GM12892 (cell line): ENCODE data around the gene B3GNT9.

ENCODE experiments used
- POLR2A ChIP-seq: IDR thresholded peaks from 2 replicates; pipeline ENCODE4 v1.6.1; 2011; ENCODE audit warnings: low read depth, low read length, control low read depth
- POLR2AphosphoS5 ChIP-seq: IDR thresholded peaks from 2 replicates; pipeline ENCODE4 v1.6.1; 2011; ENCODE audit warnings: low read depth, low read length, control low read depth

DNA sequence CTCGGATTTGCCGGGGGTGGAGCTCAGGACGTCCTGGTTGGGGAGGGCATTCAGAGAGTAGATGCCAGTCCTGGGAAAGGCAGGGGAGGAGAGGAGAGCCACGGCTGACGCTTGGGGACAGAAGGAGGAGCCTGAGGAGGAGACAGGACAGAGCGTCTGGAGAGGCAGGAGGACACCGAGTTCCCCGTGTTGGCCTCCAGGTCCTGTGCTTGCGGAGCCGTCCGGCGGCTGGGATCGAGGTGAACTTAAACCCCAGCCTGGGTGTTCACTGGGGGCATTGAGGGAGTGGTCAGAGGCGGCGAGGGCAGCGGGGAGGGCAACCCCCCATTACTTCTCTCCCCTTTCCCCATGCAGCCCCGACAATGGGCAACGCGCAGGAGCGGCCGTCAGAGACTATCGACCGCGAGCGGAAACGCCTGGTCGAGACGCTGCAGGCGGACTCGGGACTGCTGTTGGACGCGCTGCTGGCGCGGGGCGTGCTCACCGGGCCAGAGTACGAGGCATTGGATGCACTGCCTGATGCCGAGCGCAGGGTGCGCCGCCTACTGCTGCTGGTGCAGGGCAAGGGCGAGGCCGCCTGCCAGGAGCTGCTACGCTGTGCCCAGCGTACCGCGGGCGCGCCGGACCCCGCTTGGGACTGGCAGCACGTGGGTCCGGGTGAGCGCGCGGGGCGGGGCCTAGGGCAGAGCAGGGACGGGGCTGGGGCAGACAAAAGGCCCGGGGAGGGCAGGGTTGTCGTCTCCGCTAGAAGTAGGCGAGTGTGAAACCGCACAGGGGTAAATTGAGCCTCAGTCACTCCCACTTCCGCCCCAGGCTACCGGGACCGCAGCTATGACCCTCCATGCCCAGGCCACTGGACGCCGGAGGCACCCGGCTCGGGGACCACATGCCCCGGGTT is 23.3 kb upstream of the B3GNT9 start:
- no peak for TF ChIP-seq POLR2A
- peak; percentile 23; the same call in 1 of the 2 replicates for TF ChIP-seq POLR2AphosphoS5
